Upper lobe of left lung (tissue), 6 donors: ENCODE results near the gene SYTL1. TPM values are rescaled to one million over a fixed set of nuclear protein-coding genes. Genes with fewer than 3 reads are reported as not detected.

Experiments used
- ATAC-seq, 2 donors: fragments of 200-7000 bp; cut with Tn5 transposase; one replicate each; pipeline ENCODE4 v1.9.1; 2022; ENCODE audit warnings: mild to moderate bottlenecking in 2 of 2, moderate library complexity in 2 of 2; ENCODE audit not compliant: low FRiP score in 2 of 2
- DNase-seq, 2 donors: peaks; one replicate each; pipeline ENCODE4 v3.0.0-alpha.2; 2019 to 2020
- H3K27ac ChIP-seq, 4 donors: fragments of 200-600 bp; sonication (generic); one replicate each; pipeline ENCODE4 v1.5.1; 2016 to 2019
- H3K27me3 ChIP-seq, 4 donors: fragments of 200-600 bp; sonication (generic); one replicate each; pipeline ENCODE4 v1.5.1; 2017 to 2019
- H3K36me3 ChIP-seq, 4 donors: fragments of 200-600 bp; sonication (generic); one replicate each; pipeline ENCODE4 v1.5.1; 2016 to 2019
- H3K4me1 ChIP-seq, 4 donors: fragments of 200-600 bp; sonication (generic); one replicate each; pipeline ENCODE4 v1.5.1; 2018 to 2019
- H3K4me3 ChIP-seq, 4 donors: fragments of 200-600 bp; sonication (generic); one replicate each; pipeline ENCODE4 v1.5.1; 2017 to 2019; ENCODE audit warnings: mild to moderate bottlenecking in 2 of 4, moderate library complexity in 1 of 4
- H3K9me3 ChIP-seq, 4 donors: fragments of 200-600 bp; sonication (generic); one replicate each; pipeline ENCODE4 v1.5.1; 2018 to 2019
- CTCF ChIP-seq, 6 experiments: fragments of 450-650 bp in 4 of 6; fragments of 200-600 bp in 2 of 6; sonication (generic) in 2 of 6; IDR thresholded peaks; one replicate each; pipeline ENCODE4 v1.5.1; 2016 to 2019; ENCODE audit warnings: antibody characterized with exemption in 6 of 6
- EP300 ChIP-seq, 4 donors: sonication (generic); formaldehyde crosslinking; IDR thresholded peaks; one replicate each; pipeline ENCODE4 v1.5.1; 2017; ENCODE audit warnings: antibody characterized with exemption in 4 of 4, control low read depth in 2 of 4
- POLR2A ChIP-seq, 4 donors: fragments of 450-650 bp; IDR thresholded peaks; one replicate each; pipeline ENCODE4 v1.5.1; 2016 to 2017; ENCODE audit warnings: antibody characterized with exemption in 4 of 4, mild to moderate bottlenecking in 2 of 4
- POLR2AphosphoS5 ChIP-seq, 2 donors: sonication (generic); formaldehyde crosslinking; IDR thresholded peaks; one replicate each; pipeline ENCODE4 v1.5.1; 2017; ENCODE audit warnings: antibody characterized with exemption in 2 of 2
- WGBS, 2 donors: methylation state at CpG; one replicate each; pipeline ENCODE4 v1.1.5; 2017 to 2018; 5-methylcytosine and 5-hydroxymethylcytosine counted together
- total RNA-seq, 6 donors: library from RNA; depleted of rRNA in 4 of 6; stranded (reverse); fragments of >200 nt in 4 of 6; gene quantifications; one replicate each; pipeline versions ENCODE4 v1.1.0 to v1.2.1, GENCODE V29; 2016 to 2021
- donor health status: DM: no; HTN: no; CAD: no; lungs with moderate emphysema.
- donor health status: DM: no; HTN: yes; CAD: no; lungs with severe emphysema.

The SYTL1 gene
- total RNA-seq, 6 donors from 2014 or later, result 28.7 to 74.4 (median 44.1) TPM

GRCh38 chr1:27392096-27392777, 50.4 kb downstream of the SYTL1 start, which contains the start of gene GPR3:
Gene GPR3 (plus strand): TSS chr1:27392622. CDS start chr1:27393799, 1,177 bp downstream.
- H3K4me3 ChIP-seq, result peak within 1 kb of the TSS; percentile 27 to 56 (median 48)
- 5 to 34% methylated on average over 8 to 32 of the region's 69 CpGs for WGBS, 2 donors
- peaks cover 29 to 48% (median 33%) of the 10 kb centered on the region in 4 donors for H3K4me1 ChIP-seq
- ATAC-seq (peak; percentile 90 to 95), DNase-seq (peak; percentile 90 to 98)
- peak within 1 kb of the TSS; percentile 73 to 88 (median 79) for H3K27ac ChIP-seq
- H3K9me3 ChIP-seq, result no peaks in the 10 kb centered on the region
- H3K27me3 ChIP-seq, result no peaks in the 10 kb centered on the region
- H3K36me3 ChIP-seq, result no peaks in the 10 kb centered on the region
- TF ChIP-seq POLR2A (IDR thresholded peaks at IDR 0.05) (no peak), CTCF (IDR thresholded peaks at IDR 0.05) (peak; percentile 15 to 69 (median 57)), POLR2AphosphoS5 (IDR thresholded peaks at IDR 0.05) (peak; percentile 45 to 71), EP300 (IDR thresholded peaks at IDR 0.05) (no peak)

- Histone ChIP-seq H3K4me3 (peak overlapping the region; percentile 27 to 56 (median 48)), H3K9me3 (no peaks in the 10 kb centered on the region), H3K27ac (peak overlapping the region in 3 of 4 donors; percentile 1 to 81 (median 38)), H3K27me3 (no peaks in the 10 kb centered on the region), H3K4me1 (peaks cover 29 to 52% (median 34%) of the 10 kb centered on the region in 4 donors), H3K36me3 (no peaks in the 10 kb centered on the region)
- no peak for TF ChIP-seq EP300 (IDR thresholded peaks at IDR 0.05)
- TF ChIP-seq POLR2A (IDR thresholded peaks at IDR 0.05), result no peak
- peak in 3 of 6 experiments; percentile 0 to 21 (median 7) for TF ChIP-seq CTCF (IDR thresholded peaks at IDR 0.05)
- 40 to 77% methylated on average over 12 to 30 of the region's 30 CpGs for whole genome bisulfite sequencing, 2 donors
- DNase-seq (no peak), ATAC-seq (no peak)
These were observed 51.2 kb downstream of the SYTL1 start for GRCh38 chr1:27392778-27393635.

GRCh38 chr1:27393641-27394281, 51.9 kb downstream of the SYTL1 start:
- Histone ChIP-seq H3K27me3 (no peaks in the 10 kb centered on the region), H3K9me3 (no peaks in the 10 kb centered on the region), H3K36me3 (no peaks in the 10 kb centered on the region), H3K27ac (no peak overlapping the region), H3K4me3 (no peak overlapping the region), H3K4me1 (peaks cover 25 to 44% (median 32%) of the 10 kb centered on the region in 4 donors)
- ATAC-seq, result no peak
- 92 to 94% methylated on average over 8 to 18 of the region's 18 CpGs for WGBS, 2 donors
- no peak for TF ChIP-seq EP300 (IDR thresholded peaks at IDR 0.05)
- peak in 1 of 2 donors; percentile 62 for DNase-seq

GRCh38 chr1:27394282-27394658, 52.4 kb downstream of the SYTL1 start:
- ATAC-seq (no peak), DNase-seq (peak in 1 of 2 donors; percentile 65)
- no peaks in the 10 kb centered on the region for H3K36me3 ChIP-seq
- TF ChIP-seq POLR2A (IDR thresholded peaks at IDR 0.05) (no peak), EP300 (IDR thresholded peaks at IDR 0.05) (no peak), POLR2AphosphoS5 (IDR thresholded peaks at IDR 0.05) (no peak), CTCF (IDR thresholded peaks at IDR 0.05) (no peak)
- 95 to 100% methylated on average over 9 of the region's 9 CpGs for WGBS, 2 donors
- peaks cover 25 to 43% (median 32%) of the 10 kb centered on the region in 4 donors for H3K4me1 ChIP-seq
- no peaks in the 10 kb centered on the region for H3K9me3 ChIP-seq
- no peak overlapping the region for H3K4me3 ChIP-seq
- H3K27me3 ChIP-seq, result no peaks in the 10 kb centered on the region
- H3K27ac ChIP-seq, result no peak overlapping the region

GRCh38 chr1:27394925-27395324, 53.1 kb downstream of the SYTL1 start:
- DNase-seq (no peak), ATAC-seq (no peak)
- Histone ChIP-seq H3K9me3 (no peaks in the 10 kb centered on the region), H3K36me3 (no peaks in the 10 kb centered on the region), H3K4me1 (peaks cover 25 to 43% (median 35%) of the 10 kb centered on the region in 4 donors), H3K27me3 (no peaks in the 10 kb centered on the region), H3K27ac (no peak overlapping the region), H3K4me3 (no peak overlapping the region)
- WGBS, 2 donors, result 64 to 90% methylated on average over 1 of the region's 1 CpG
- TF ChIP-seq CTCF (IDR thresholded peaks at IDR 0.05), result no peak
